Endothelial cell of umbilical vein (primary cell): ENCODE data around the gene ADGRG1. TPM values are rescaled to one million over a fixed set of nuclear protein-coding genes. Genes with fewer than 3 reads are reported as not detected.

Experiments used
- BruUV-seq: library from RNA; stranded (reverse); fragments of 400-500 nt; replicated peaks from 2 replicates; lab custom pipeline; 2021; lab: Mats Ljungman, UMichigan
- CTCF ChIA-PET: fragments of 300-600, 350-600 bp; sonication (Branson Sonifier 250); formaldehyde crosslinking; loops from one replicate; lab custom pipeline; 2021; ENCODE audit warnings: antibody characterized with exemption, inconsistent platforms; lab: Charles Lee
- POLR2A ChIA-PET: fragments of 300-600, 350-600 bp; sonication (Branson Sonifier 250); formaldehyde crosslinking; loops from one replicate; lab custom pipeline; 2021; ENCODE audit warnings: antibody characterized with exemption, inconsistent platforms; lab: Charles Lee
- DNase-seq: peaks from one replicate; pipeline ENCODE4 v3.0.0-alpha.2; 2011; ENCODE audit warnings: low read depth, low spot score
- FAIRE-seq: peaks from 2 replicates; lab custom pipeline; 2011; peaks lifted over from hg19 to GRCh38; lab: Jason Lieb, UNC
- H2AFZ ChIP-seq: 2 replicates; pipeline ENCODE4 v1.6.0; 2012; ENCODE audit warnings: low read depth, low read length, control low read depth, inconsistent platforms
- H3K27ac ChIP-seq: 2 replicates; pipeline ENCODE4 v1.5.1; 2011; ENCODE audit warnings: low read depth, mild to moderate bottlenecking, control low read depth, low read length, moderate library complexity; ENCODE audit not compliant: insufficient read depth
- H3K27me3 ChIP-seq, 2 experiments: 2 replicates each; pipeline versions ENCODE4 v1.6.0 to v1.6.1; 2011; ENCODE audit warnings: low read length in 2 of 2, mixed read lengths in 1 of 2; ENCODE audit not compliant: control insufficient read depth in 2 of 2, insufficient read depth in 2 of 2
- H3K36me3 ChIP-seq, 2 experiments: 2 replicates in 1 of 2; 3 replicates in 1 of 2; pipeline ENCODE4 v1.5.1; 2011; ENCODE audit warnings: low read length in 2 of 2, mild to moderate bottlenecking in 1 of 2, moderate library complexity in 1 of 2; ENCODE audit not compliant: control insufficient read depth in 2 of 2, insufficient read depth in 2 of 2; ENCODE audit errors: extremely low read depth in 1 of 2
- H3K4me1 ChIP-seq: 3 replicates; pipeline ENCODE4 v1.5.1; 2011; ENCODE audit warnings: mild to moderate bottlenecking, low read length; ENCODE audit not compliant: control insufficient read depth, insufficient read depth; ENCODE audit errors: extremely low read depth
- H3K4me2 ChIP-seq: 2 replicates; pipeline ENCODE4 v1.6.1; 2011; ENCODE audit warnings: low read length, control low read depth, mixed read lengths; ENCODE audit not compliant: insufficient read depth
- H3K4me3 ChIP-seq, 3 experiments: fragments of 200-600 bp in 1 of 3; sonication (generic), shearing (Covaris generic) in 1 of 3; replicated peaks in 1 of 3; 2 replicates each; pipeline ENCODE4 v1.5.1; 2011 to 2016; ENCODE audit warnings: control low read depth in 3 of 3, low read length in 3 of 3, mild to moderate bottlenecking in 2 of 3, inconsistent platforms in 1 of 3, low read depth in 1 of 3, moderate library complexity in 1 of 3; ENCODE audit not compliant: insufficient read depth in 1 of 3
- H3K79me2 ChIP-seq: 2 replicates; pipeline ENCODE4 v1.6.0; 2012; ENCODE audit warnings: low read length, inconsistent platforms; ENCODE audit not compliant: control insufficient read depth, insufficient read depth
- H3K9ac ChIP-seq: replicated peaks from 2 replicates; pipeline ENCODE3; 2011; ENCODE audit warnings: low read length, control low read depth; ENCODE audit not compliant: insufficient read depth; ENCODE audit errors: extremely low read depth
- H3K9me1 ChIP-seq: replicated peaks from 3 replicates; pipeline ENCODE4 v1.6.0; 2011; ENCODE audit warnings: mild to moderate bottlenecking, low read length; ENCODE audit not compliant: control insufficient read depth, insufficient read depth; ENCODE audit errors: extremely low read depth
- H3K9me3 ChIP-seq: replicated peaks from 2 replicates; pipeline ENCODE4 v1.5.1; 2012; ENCODE audit warnings: low read length, inconsistent platforms; ENCODE audit not compliant: control insufficient read depth, insufficient read depth
- H4K20me1 ChIP-seq: replicated peaks from 2 replicates; pipeline ENCODE3; 2011; ENCODE audit warnings: mild to moderate bottlenecking, low read length; ENCODE audit not compliant: control insufficient read depth, insufficient read depth; ENCODE audit errors: extremely low read depth
- EZH2 ChIP-seq: IDR thresholded peaks from 2 replicates; pipeline ENCODE4 v1.6.1; 2012; ENCODE audit warnings: borderline replicate concordance, low read depth, mild to moderate bottlenecking, moderate library complexity, low read length, inconsistent platforms; ENCODE audit not compliant: severe bottlenecking
- FOS ChIP-seq: IDR thresholded peaks from 2 replicates; pipeline ENCODE4 v1.6.1; 2011; ENCODE audit warnings: mild to moderate bottlenecking, low read length, moderate library complexity, borderline replicate concordance; ENCODE audit not compliant: insufficient read depth
- GATA2 ChIP-seq: IDR thresholded peaks from 2 replicates; pipeline ENCODE4 v1.7.0; 2011; ENCODE audit warnings: low read depth, mild to moderate bottlenecking, moderate library complexity, mixed read lengths, low read length; ENCODE audit not compliant: insufficient read length, insufficient read depth
- MYC ChIP-seq: IDR thresholded peaks from one replicate; pipeline ENCODE4 v1.6.1; 2011; ENCODE audit warnings: mild to moderate bottlenecking, low read depth, low read length
- POLR2A ChIP-seq: IDR thresholded peaks from 2 replicates; pipeline ENCODE4 v1.6.1; 2012; ENCODE audit warnings: low read depth, mild to moderate bottlenecking, control low read depth, low read length
- POLR2AphosphoS5 ChIP-seq: IDR thresholded peaks from 2 replicates; pipeline ENCODE4 v1.6.1; 2012; ENCODE audit warnings: low read depth, mild to moderate bottlenecking, control low read depth, low read length, moderate library complexity; ENCODE audit not compliant: insufficient read depth
- dilution Hi-C: fragments of 300-500 bp; cut with MboI; formaldehyde crosslinking; loops from one replicate; pipeline ENCODE4 v1.15.0; 2019; ENCODE audit warnings: low sequenced_read_pairs; ENCODE audit not compliant: extremely low pct_ligation_motif_present
- intact Hi-C: fragments of 100-400 bp; cut with micrococcal nuclease; formaldehyde crosslinking; loops from one replicate; pipeline ENCODE4 v1.10.0; 2022
- polyA plus RNA-seq, 4 experiments: library from polyadenylated mRNA; depleted of rRNA in 3 of 4; stranded (reverse) in 3 of 4; unstranded in 1 of 4; fragments of >200 nt; gene quantifications; 2 replicates each; pipeline versions ENCODE4 v1.2.1 to v1.2.3, GENCODE V29; 2011 to 2012; ENCODE audit warnings: missing spikeins in 1 of 4
- total RNA-seq: library from RNA; stranded (reverse); gene quantifications from 2 replicates; pipeline ENCODE4 v1.2.3, GENCODE V29; 2021
- TF ChIP-seq, protein P1 (sequence below): IDR thresholded peaks from 2 replicates; pipeline ENCODE4 v1.6.1; 2011; ENCODE audit not compliant: insufficient read depth, insufficient read length
- TF ChIP-seq, protein P2 (sequence below), 2 donors: IDR thresholded peaks; 1 replicate in 1 of 2; 2 replicates in 1 of 2; pipeline ENCODE4 v1.5.1; 2011; ENCODE audit warnings: low read length in 2 of 2, mild to moderate bottlenecking in 2 of 2, moderate library complexity in 2 of 2, control low read depth in 1 of 2, inconsistent platforms in 1 of 2, low read depth in 1 of 2; ENCODE audit not compliant: insufficient read depth in 1 of 2; ENCODE audit errors: extremely low read depth in 1 of 2

Gene ADGRG1
- total and polyA plus RNA-seq, 2 donors (not counting 3 experiments of a cell fraction or from before 2014, with no cell fraction given) = 45.6 to 92.5 TPM

DNA sequence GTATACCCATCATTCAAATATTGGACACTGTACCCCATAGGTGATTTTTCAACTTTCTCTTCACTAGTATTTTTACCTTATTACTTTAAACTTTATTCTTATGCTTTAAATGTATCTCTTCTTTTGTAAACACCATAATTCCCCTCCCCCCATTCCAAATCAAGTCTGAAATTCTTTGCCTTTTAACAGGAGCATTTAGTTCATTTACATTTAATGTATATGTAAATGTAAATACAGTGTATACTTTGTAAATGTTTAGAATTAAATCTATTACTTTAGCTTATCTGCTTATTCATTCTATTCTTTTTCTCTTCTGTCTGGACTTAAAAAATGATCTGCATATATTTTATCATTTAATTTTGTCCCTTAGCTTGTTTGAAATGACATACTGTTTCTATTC is 30.0 kb upstream of the ADGRG1 start:
- ChIA-PET POLR2A (no interaction called here), CTCF (interaction anchor here (1.2 to 5.2 kb wide), 2 partner anchors 22 to 49 kb away, joined by 3 to 89 read pairs; no protein-coding TSS in a partner anchor)
- Histone ChIP-seq H3K4me1 (no peaks in the 10 kb centered on the region), H3K9me1 (no peaks in the 10 kb centered on the region), H3K79me2 (no peaks in the 10 kb centered on the region), H3K9me3 (no peaks in the 10 kb centered on the region), H3K27ac (no peak overlapping the region), H3K9ac (no peak overlapping the region), H4K20me1 (no peaks in the 10 kb centered on the region), H2AFZ (no peak overlapping the region), H3K27me3 (no peaks in the 10 kb centered on the region), H3K36me3 (no peaks in the 10 kb centered on the region), H3K4me3 (no peak overlapping the region), H3K4me2 (no peak overlapping the region)
- TF ChIP-seq, protein P1, sequence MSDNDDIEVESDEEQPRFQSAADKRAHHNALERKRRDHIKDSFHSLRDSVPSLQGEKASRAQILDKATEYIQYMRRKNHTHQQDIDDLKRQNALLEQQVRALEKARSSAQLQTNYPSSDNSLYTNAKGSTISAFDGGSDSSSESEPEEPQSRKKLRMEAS = no peak
- TF ChIP-seq POLR2AphosphoS5 (no peak), POLR2A (no peak), FOS (no peak), GATA2 (no peak), EZH2 (no peak), MYC (no peak)
- TF ChIP-seq, protein P2, sequence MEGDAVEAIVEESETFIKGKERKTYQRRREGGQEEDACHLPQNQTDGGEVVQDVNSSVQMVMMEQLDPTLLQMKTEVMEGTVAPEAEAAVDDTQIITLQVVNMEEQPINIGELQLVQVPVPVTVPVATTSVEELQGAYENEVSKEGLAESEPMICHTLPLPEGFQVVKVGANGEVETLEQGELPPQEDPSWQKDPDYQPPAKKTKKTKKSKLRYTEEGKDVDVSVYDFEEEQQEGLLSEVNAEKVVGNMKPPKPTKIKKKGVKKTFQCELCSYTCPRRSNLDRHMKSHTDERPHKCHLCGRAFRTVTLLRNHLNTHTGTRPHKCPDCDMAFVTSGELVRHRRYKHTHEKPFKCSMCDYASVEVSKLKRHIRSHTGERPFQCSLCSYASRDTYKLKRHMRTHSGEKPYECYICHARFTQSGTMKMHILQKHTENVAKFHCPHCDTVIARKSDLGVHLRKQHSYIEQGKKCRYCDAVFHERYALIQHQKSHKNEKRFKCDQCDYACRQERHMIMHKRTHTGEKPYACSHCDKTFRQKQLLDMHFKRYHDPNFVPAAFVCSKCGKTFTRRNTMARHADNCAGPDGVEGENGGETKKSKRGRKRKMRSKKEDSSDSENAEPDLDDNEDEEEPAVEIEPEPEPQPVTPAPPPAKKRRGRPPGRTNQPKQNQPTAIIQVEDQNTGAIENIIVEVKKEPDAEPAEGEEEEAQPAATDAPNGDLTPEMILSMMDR (IDR thresholded peaks at IDR 0.05; ENCODE audit: extremely low read depth in 1 of 2, insufficient read depth in 1 of 2, low read depth in 1 of 2, low read length in 2 of 2) = no peak
- DNase-seq (no peak), FAIRE-seq (no peak)
- no TSS peak for BruUV-seq
- intact Hi-C loops (no loop called here), dilution Hi-C loops (no loop called here)
